ENCODE results near the gene SUN1. TPM values are rescaled to one million over a fixed set of nuclear protein-coding genes. Genes with fewer than 3 reads are reported as not detected.

Gene SUN1
- total and polyA plus RNA-seq, 10 of the 15 experiments (the other 5 are each of a cell fraction or from before 2014, with no cell fraction given): 27.8 to 107 (median 65.8) TPM

DNA sequence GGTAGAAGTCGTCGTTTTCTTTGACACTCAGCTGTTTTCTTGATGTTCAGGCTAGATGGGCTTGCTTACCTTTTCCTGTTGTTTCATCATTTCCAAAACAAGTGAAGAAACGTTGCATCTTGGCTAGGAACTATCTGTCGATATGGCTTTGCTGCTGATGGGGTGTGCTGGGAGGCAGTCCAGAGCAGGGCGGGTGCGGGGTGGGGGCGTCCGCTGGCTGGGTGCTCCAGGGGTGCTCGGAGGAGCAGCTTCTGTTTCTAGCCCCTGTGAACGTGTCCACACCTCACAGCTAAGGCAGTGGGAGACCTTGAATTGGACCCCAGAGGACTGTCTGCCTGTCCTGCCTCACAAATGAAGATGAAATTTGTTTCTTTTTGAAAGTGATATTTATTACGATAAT is 7.6 kb upstream of the SUN1 start:
- no peaks in the 10 kb centered on the region for H3K27me3 ChIP-seq (replicated peaks in 1 of 2; ENCODE audit: control insufficient read depth in 2 of 2, insufficient read depth in 2 of 2, low read length in 1 of 2)
- H3K4me1 ChIP-seq (ENCODE audit: control insufficient read depth, insufficient read depth, low read length): peaks cover 8% of the 10 kb centered on the region
- no peak overlapping the region for H2AFZ ChIP-seq (ENCODE audit: control insufficient read depth, low read depth, low read length)
- no peaks in the 10 kb centered on the region for H3K9me3 ChIP-seq (replicated peaks; ENCODE audit: control insufficient read depth, insufficient read depth, low read length)
- FAIRE-seq: no peak
- peaks cover 65% of the 10 kb centered on the region for H3K79me2 ChIP-seq (ENCODE audit: control insufficient read depth, insufficient read depth, low read length)
- H3K4me3 ChIP-seq: no peak overlapping the region
- no TSS peak for BruUV-seq (replicated peaks)
- intact Hi-C loops (cut with micrococcal nuclease; ENCODE audit: unreplicated experiment): no loop called here
- 86% methylated on average over 11 of the region's 11 CpGs for WGBS (ENCODE audit: insufficient coverage, insufficient replicate concordance, low lambda C conversion rate, missing lambda C conversion rate)
- H3K4me2 ChIP-seq (ENCODE audit: control insufficient read depth, insufficient read depth): no peak overlapping the region
- ChIA-PET RAD21 (ENCODE audit: unreplicated experiment) (no interaction called here), SMC1A (ENCODE audit: uncharacterized antibody, unreplicated experiment) (no interaction called here), POLR2A (no interaction called here), CTCF (no interaction called here)
- H3K9ac ChIP-seq (ENCODE audit: control insufficient read depth, insufficient read depth, low read length): no peak overlapping the region
- DNase-seq (ENCODE audit: low read depth, low spot score): no peak
- ATAC-seq: no peak
- peaks cover 3 to 11% of the 10 kb centered on the region in 2 experiments for H3K36me3 ChIP-seq (ENCODE audit: control insufficient read depth in 2 of 2, insufficient read depth in 2 of 2, low read length in 1 of 2)
- H3K27ac ChIP-seq (ENCODE audit: control insufficient read depth, insufficient read depth): no peak overlapping the region
- TF ChIP-seq BRCA1 (IDR thresholded peaks at IDR 0.05; ENCODE audit: low read depth, low read length): no peak
- TF ChIP-seq RAD51 (IDR thresholded peaks at IDR 0.05): no peak
- no peak for TF ChIP-seq LARP7 (IDR thresholded peaks at IDR 0.05)
- TF ChIP-seq RB1 (IDR thresholded peaks at IDR 0.05; ENCODE audit: borderline replicate concordance): no peak
- TF ChIP-seq SMC3 (IDR thresholded peaks at IDR 0.05; ENCODE audit: borderline replicate concordance, low read length): no peak
- no peak for TF ChIP-seq JUNB (IDR thresholded peaks at IDR 0.05)
- TF ChIP-seq CREM (IDR thresholded peaks at IDR 0.05; ENCODE audit: low read depth): no peak
- in situ Hi-C loops (cut with MboI): no loop called here
- no peaks in the 10 kb centered on the region for H4K20me1 ChIP-seq (ENCODE audit: control insufficient read depth, insufficient read depth)

DNA sequence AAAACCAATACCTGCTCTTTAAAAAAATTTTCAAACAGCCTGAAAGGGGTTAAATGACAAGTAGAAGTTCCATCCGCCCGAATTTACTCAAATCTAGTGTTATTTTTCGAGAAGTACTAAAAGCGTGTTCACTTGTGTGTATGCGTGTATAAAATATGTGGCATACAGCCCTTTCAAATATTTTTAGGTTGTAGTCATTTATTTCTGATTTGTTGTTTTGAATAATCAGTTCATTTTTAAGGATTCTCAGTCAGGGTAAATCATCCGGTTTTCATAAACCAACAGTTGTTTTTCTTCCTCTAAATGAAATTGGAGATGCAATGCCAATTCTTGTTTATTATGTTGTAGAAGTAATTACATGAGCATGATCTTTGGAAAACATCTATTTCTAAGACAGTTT is 6.9 kb upstream of the SUN1 start:
- Histone ChIP-seq H4K20me1 (ENCODE audit: control insufficient read depth, insufficient read depth) (no peaks in the 10 kb centered on the region), H3K36me3 (ENCODE audit: control insufficient read depth in 2 of 2, insufficient read depth in 2 of 2, low read length in 1 of 2) (peaks cover 3 to 11% of the 10 kb centered on the region in 2 experiments), H3K27ac (ENCODE audit: control insufficient read depth, insufficient read depth) (no peak overlapping the region), H3K4me2 (ENCODE audit: control insufficient read depth, insufficient read depth) (no peak overlapping the region), H3K4me3 (no peak overlapping the region), H3K9me3 (replicated peaks; ENCODE audit: control insufficient read depth, insufficient read depth, low read length) (no peaks in the 10 kb centered on the region), H3K79me2 (ENCODE audit: control insufficient read depth, insufficient read depth, low read length) (peaks cover 64% of the 10 kb centered on the region), H3K27me3 (replicated peaks in 1 of 2; ENCODE audit: control insufficient read depth in 2 of 2, insufficient read depth in 2 of 2, low read length in 1 of 2) (no peaks in the 10 kb centered on the region), H3K4me1 (ENCODE audit: control insufficient read depth, insufficient read depth, low read length) (peaks cover 6% of the 10 kb centered on the region), H2AFZ (ENCODE audit: control insufficient read depth, low read depth, low read length) (no peak overlapping the region), H3K9ac (ENCODE audit: control insufficient read depth, insufficient read depth, low read length) (no peak overlapping the region)
- 99% methylated on average over 6 of the region's 6 CpGs for WGBS (ENCODE audit: insufficient coverage, insufficient replicate concordance, low lambda C conversion rate, missing lambda C conversion rate)
- no peak for DNase-seq (ENCODE audit: low read depth, low spot score)
- TF ChIP-seq, protein P1, sequence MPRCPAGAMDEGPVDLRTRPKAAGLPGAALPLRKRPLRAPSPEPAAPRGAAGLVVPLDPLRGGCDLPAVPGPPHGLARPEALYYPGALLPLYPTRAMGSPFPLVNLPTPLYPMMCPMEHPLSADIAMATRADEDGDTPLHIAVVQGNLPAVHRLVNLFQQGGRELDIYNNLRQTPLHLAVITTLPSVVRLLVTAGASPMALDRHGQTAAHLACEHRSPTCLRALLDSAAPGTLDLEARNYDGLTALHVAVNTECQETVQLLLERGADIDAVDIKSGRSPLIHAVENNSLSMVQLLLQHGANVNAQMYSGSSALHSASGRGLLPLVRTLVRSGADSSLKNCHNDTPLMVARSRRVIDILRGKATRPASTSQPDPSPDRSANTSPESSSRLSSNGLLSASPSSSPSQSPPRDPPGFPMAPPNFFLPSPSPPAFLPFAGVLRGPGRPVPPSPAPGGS (IDR thresholded peaks at IDR 0.05; ENCODE audit: borderline replicate concordance, insufficient read depth, low read depth, low read length, poor library complexity, severe bottlenecking): no peak
- no peak for TF ChIP-seq HDAC2 (IDR thresholded peaks at IDR 0.05)
- TF ChIP-seq CBFB (IDR thresholded peaks at IDR 0.05; ENCODE audit: low read depth): no peak
- no peak for TF ChIP-seq TCF3 (IDR thresholded peaks at IDR 0.05; ENCODE audit: borderline replicate concordance, insufficient read depth, low read depth, low read length)
- no peak for TF ChIP-seq SREBF1 (IDR thresholded peaks at IDR 0.05; ENCODE audit: low read length)
- ChIA-PET POLR2A (no interaction called here), SMC1A (ENCODE audit: uncharacterized antibody, unreplicated experiment) (no interaction called here), RAD21 (ENCODE audit: unreplicated experiment) (no interaction called here), CTCF (no interaction called here)
- FAIRE-seq: no peak
- in situ Hi-C loops (cut with MboI): no loop called here
- no peak for ATAC-seq
- no TSS peak for BruUV-seq (replicated peaks)
- intact Hi-C loops (cut with micrococcal nuclease; ENCODE audit: unreplicated experiment): no loop called here
